ENCODE measurements around the gene ACSL5.

- TF ChIP-seq EZH2 (IDR thresholded peaks at IDR 0.05; ENCODE audit: insufficient read depth, poor library complexity, severe bottlenecking) (no peak), EZH2phosphoT487 (IDR thresholded peaks at IDR 0.05; ENCODE audit: insufficient read depth, low read depth) (no peak)
Measured at GRCh38 chr10:112393827-112394226, 19.9 kb downstream of the ACSL5 start.
